ENCODE measurements around the gene IRF2BP1. TPM values are rescaled to one million over a fixed set of nuclear protein-coding genes. Genes with fewer than 3 reads are reported as not detected.

Gene IRF2BP1
- total RNA-seq, 3 donors from 2014 or later, result 19.0 to 33.7 (median 19.8) TPM

GRCh38 chr19:45901912-45902650 is 16.1 kb upstream of the IRF2BP1 start, which contains the start of gene MYPOP:
Gene MYPOP (minus strand): TSS chr19:45902613. CDS start chr19:45901773, 840 bp downstream.
- H3K4me3 ChIP-seq, result peak within 1 kb of the TSS; percentile 59
- peak in 2 of 3 donors; percentile 31 to 40 for DNase-seq
- TF ChIP-seq CTCF (IDR thresholded peaks at IDR 0.05), result no peak
- no peaks in the 10 kb centered on the region for H3K36me3 ChIP-seq (ENCODE audit: low read depth)
- intact Hi-C loops (cut with DNase I, micrococcal nuclease), result no loop called here
- no peaks in the 10 kb centered on the region for H3K9me3 ChIP-seq
- peaks cover 23% of the 10 kb centered on the region for H3K4me1 ChIP-seq (ENCODE audit: low read depth)
- no peak for ATAC-seq

GRCh38 chr19:45901432-45901911 is 15.5 kb upstream of the IRF2BP1 start:
- no peaks in the 10 kb centered on the region for H3K9me3 ChIP-seq
- TF ChIP-seq CTCF (IDR thresholded peaks at IDR 0.05), result no peak
- ATAC-seq (no peak), DNase-seq (peak in 2 of 3 donors; percentile 39 to 57)
- peak overlapping the region; percentile 59 for H3K4me3 ChIP-seq
- intact Hi-C loops (cut with DNase I, micrococcal nuclease), result no loop called here
- peaks cover 23% of the 10 kb centered on the region for H3K4me1 ChIP-seq (ENCODE audit: low read depth)
- H3K36me3 ChIP-seq (ENCODE audit: low read depth), result no peaks in the 10 kb centered on the region

GRCh38 chr19:45900738-45901431 is 14.9 kb upstream of the IRF2BP1 start:
- Histone ChIP-seq H3K4me3 (no peak overlapping the region), H3K9me3 (no peaks in the 10 kb centered on the region), H3K4me1 (ENCODE audit: low read depth) (peaks cover 23% of the 10 kb centered on the region), H3K36me3 (ENCODE audit: low read depth) (no peaks in the 10 kb centered on the region)
- intact Hi-C loops (cut with DNase I, micrococcal nuclease), result no loop called here
- ATAC-seq (no peak), DNase-seq (no peak)
- no peak for TF ChIP-seq CTCF (IDR thresholded peaks at IDR 0.05)

- intact Hi-C loops (cut with DNase I, micrococcal nuclease), result no loop called here
- H3K9me3 ChIP-seq, result no peaks in the 10 kb centered on the region
- ATAC-seq (no peak), DNase-seq (no peak)
- H3K36me3 ChIP-seq (ENCODE audit: low read depth), result no peaks in the 10 kb centered on the region
- TF ChIP-seq CTCF (IDR thresholded peaks at IDR 0.05), result no peak
- no peak overlapping the region for H3K4me3 ChIP-seq
- H3K4me1 ChIP-seq (ENCODE audit: low read depth), result peaks cover 23% of the 10 kb centered on the region
These were observed 14.1 kb upstream of the IRF2BP1 start for GRCh38 chr19:45899919-45900589.

DNA sequence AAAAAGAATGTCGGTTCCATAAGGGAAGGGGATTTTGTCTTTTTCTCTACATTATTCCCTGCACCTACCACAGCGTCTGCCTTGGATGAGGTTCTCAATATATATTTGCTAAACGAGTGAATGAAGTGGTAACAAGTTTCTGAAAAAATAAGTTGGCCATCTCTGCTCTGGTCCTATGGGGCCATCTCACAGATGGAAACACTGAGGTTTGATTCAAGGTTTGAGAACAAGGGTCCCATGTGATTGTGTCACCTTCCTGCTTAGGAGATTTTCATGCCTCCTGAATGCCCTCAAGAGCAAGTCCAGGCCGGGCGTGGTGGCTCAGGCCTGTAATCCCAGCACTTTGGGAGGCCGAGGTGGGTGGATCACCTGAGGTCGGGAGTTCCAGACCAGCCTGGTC is 13.3 kb upstream of the IRF2BP1 start:
- Histone ChIP-seq H3K4me3 (no peak overlapping the region), H3K9me3 (no peaks in the 10 kb centered on the region), H3K36me3 (ENCODE audit: low read depth) (no peaks in the 10 kb centered on the region), H3K4me1 (ENCODE audit: low read depth) (peaks cover 23% of the 10 kb centered on the region)
- intact Hi-C loops (cut with DNase I, micrococcal nuclease), result no loop called here
- TF ChIP-seq CTCF (IDR thresholded peaks at IDR 0.05), result no peak
- ATAC-seq (no peak), DNase-seq (no peak)

Measured in mucosa of descending colon (tissue), 3 donors.